ENCODE measurements around the gene SHISAL1. TPM values are rescaled to one million over a fixed set of nuclear protein-coding genes. Genes with fewer than 3 reads are reported as not detected.

Gene SHISAL1
- polyA plus RNA-seq, 1 experiment: 2.4 TPM

- Histone ChIP-seq H3K27me3 (ENCODE audit: control insufficient read depth, insufficient read depth, low read length) (peaks cover 9% of the 10 kb centered on the region), H3K4me3 (ENCODE audit: low read depth, low read length) (0 out of 2 replicates have a peak overlapping the region, but pooled peaks have one; percentile 10), H3K27ac (ENCODE audit: low read depth, low read length) (peak overlapping the region; percentile 47), H3K9me3 (ENCODE audit: control insufficient read depth, insufficient read depth, low read length) (no peaks in the 10 kb centered on the region)
- POLR2A ChIA-PET: no interaction called here
- DNase-seq (ENCODE audit: low read depth, low spot score): peak; percentile 86
- CTCF ChIA-PET: interaction anchor here (0.6 to 1.2 kb wide), 3 partner anchors 8 to 359 kb away, joined by 3 to 9 read pairs (median 3); no protein-coding TSS in a partner anchor
- TF ChIP-seq, protein P1, sequence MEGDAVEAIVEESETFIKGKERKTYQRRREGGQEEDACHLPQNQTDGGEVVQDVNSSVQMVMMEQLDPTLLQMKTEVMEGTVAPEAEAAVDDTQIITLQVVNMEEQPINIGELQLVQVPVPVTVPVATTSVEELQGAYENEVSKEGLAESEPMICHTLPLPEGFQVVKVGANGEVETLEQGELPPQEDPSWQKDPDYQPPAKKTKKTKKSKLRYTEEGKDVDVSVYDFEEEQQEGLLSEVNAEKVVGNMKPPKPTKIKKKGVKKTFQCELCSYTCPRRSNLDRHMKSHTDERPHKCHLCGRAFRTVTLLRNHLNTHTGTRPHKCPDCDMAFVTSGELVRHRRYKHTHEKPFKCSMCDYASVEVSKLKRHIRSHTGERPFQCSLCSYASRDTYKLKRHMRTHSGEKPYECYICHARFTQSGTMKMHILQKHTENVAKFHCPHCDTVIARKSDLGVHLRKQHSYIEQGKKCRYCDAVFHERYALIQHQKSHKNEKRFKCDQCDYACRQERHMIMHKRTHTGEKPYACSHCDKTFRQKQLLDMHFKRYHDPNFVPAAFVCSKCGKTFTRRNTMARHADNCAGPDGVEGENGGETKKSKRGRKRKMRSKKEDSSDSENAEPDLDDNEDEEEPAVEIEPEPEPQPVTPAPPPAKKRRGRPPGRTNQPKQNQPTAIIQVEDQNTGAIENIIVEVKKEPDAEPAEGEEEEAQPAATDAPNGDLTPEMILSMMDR (IDR thresholded peaks at IDR 0.05; ENCODE audit: low read depth, low read length): 0 out of 2 replicates have a peak, but pooled peaks have one; percentile 10
Observed at GRCh38 chr22:44351685-44352377, 39.1 kb upstream of the SHISAL1 start.

DNA sequence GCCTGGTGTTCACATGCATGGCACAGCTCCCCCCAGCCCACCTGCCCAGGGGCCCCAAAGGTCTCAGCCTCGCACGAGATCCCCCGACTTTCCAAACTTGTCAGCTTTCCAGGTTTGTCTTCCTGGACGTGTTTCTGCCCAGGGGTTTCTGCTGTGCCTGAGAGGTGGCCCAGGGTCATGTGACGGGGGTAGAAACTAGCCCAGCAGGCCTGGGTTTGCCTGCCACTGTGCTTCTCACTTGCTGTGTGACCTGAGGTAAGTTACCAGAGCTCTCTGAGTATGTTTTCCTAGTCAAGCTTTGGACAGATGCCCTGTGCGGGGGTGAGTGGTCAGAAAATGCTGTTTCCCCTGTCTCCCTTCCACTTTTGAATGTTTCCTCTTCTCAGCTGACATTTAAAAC, 38.3 kb upstream of the SHISAL1 start:
- DNase-seq (ENCODE audit: low read depth, low spot score): no peak
- Histone ChIP-seq H3K4me3 (ENCODE audit: low read depth, low read length) (no peak overlapping the region), H3K27me3 (ENCODE audit: control insufficient read depth, insufficient read depth, low read length) (peaks cover 12% of the 10 kb centered on the region), H3K9me3 (ENCODE audit: control insufficient read depth, insufficient read depth, low read length) (no peaks in the 10 kb centered on the region), H3K27ac (ENCODE audit: low read depth, low read length) (no peak overlapping the region)
- ChIA-PET CTCF (interaction anchor here (0.6 to 1.2 kb wide), 2 partner anchors 353 to 358 kb away, joined by 3 read pairs; no protein-coding TSS in a partner anchor), POLR2A (no interaction called here)
- TF ChIP-seq, protein P1 (IDR thresholded peaks at IDR 0.05; ENCODE audit: low read depth, low read length): no peak

- Histone ChIP-seq H3K27ac (ENCODE audit: low read depth, low read length) (no peak overlapping the region), H3K27me3 (ENCODE audit: control insufficient read depth, insufficient read depth, low read length) (peaks cover 17% of the 10 kb centered on the region), H3K4me3 (ENCODE audit: low read depth, low read length) (no peak overlapping the region), H3K9me3 (ENCODE audit: control insufficient read depth, insufficient read depth, low read length) (no peaks in the 10 kb centered on the region)
- POLR2A ChIA-PET: interaction anchor here (0.7 to 0.8 kb wide), 2 partner anchors 11 to 201 kb away, joined by 3 read pairs; no protein-coding TSS in a partner anchor
- CTCF ChIA-PET: interaction anchor here (1.5 to 2.0 kb wide), 2 partner anchors 277 to 356 kb away, joined by 4 to 5 read pairs; no protein-coding TSS in a partner anchor
- TF ChIP-seq, protein P1 (IDR thresholded peaks at IDR 0.05; ENCODE audit: low read depth, low read length): no peak
- DNase-seq (ENCODE audit: low read depth, low spot score): no peak
Observed at GRCh38 chr22:44349594-44349993, 36.8 kb upstream of the SHISAL1 start.

DNA sequence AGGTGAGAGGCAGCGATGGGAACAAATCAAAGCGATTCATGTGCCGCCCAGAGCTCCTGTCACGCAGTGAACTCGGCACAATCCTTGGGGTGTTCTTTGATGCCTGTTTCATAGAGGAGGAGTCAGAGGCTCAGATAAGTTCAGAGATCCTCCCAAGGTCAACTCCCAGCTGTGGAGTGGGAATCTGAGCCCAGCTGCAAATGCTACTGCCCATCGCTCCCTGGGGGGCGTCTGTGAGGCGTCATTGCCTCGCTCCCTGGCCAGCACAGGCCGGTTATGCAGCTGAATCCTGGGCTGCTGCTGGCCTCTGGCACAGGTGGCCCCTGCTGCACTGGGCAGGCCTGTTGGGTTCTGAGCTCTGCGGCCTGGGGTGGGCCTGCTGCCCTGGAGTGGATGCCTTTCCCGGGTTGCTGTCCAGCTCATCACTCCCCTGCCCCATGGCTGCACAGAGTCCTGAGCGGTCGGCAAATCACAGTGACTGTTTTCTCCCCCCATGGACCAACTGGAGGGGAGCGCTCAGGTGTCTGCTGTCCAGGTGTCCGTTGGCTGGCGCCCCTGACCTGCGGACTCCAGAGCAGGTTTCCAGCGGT, 36.3 kb upstream of the SHISAL1 start:
- ChIA-PET CTCF (interaction anchor here (0.7 to 2.0 kb wide), 3 partner anchors 11 to 355 kb away, joined by 3 to 5 read pairs (median 4); no protein-coding TSS in a partner anchor), POLR2A (interaction anchor here (0.7 to 0.8 kb wide), 2 partner anchors 11 to 202 kb away, joined by 3 read pairs; no protein-coding TSS in a partner anchor)

More for the DNA sequence above, 36.3 kb upstream of the SHISAL1 start:
- TF ChIP-seq, protein P1 (IDR thresholded peaks at IDR 0.05; ENCODE audit: low read depth, low read length): peak; percentile 23; the same call in 1 of the 2 replicates
- no peak for DNase-seq (ENCODE audit: low read depth, low spot score)
- H3K27me3 ChIP-seq (ENCODE audit: control insufficient read depth, insufficient read depth, low read length): peaks cover 19% of the 10 kb centered on the region
- H3K9me3 ChIP-seq (ENCODE audit: control insufficient read depth, insufficient read depth, low read length): no peaks in the 10 kb centered on the region
- no peak overlapping the region for H3K4me3 ChIP-seq (ENCODE audit: low read depth, low read length)
- H3K27ac ChIP-seq (ENCODE audit: low read depth, low read length): no peak overlapping the region

Data from AG04450 (cell line).